Aorta (tissue), 5 donors: Measurements from ENCODE around the gene ESX1. TPM values are rescaled to one million over a fixed set of nuclear protein-coding genes. Genes with fewer than 3 reads are reported as not detected.
"Not testable (repeated sequence)": the region's sequence is repeated elsewhere in the genome, so short reads cannot be mapped to it uniquely, and the experiment has no call there.

Source experiments
- ATAC-seq: fragments of 200-7000 bp; cut with Tn5 transposase; one replicate; pipeline ENCODE4 v1.9.1; 2022; ENCODE audit warnings: moderate library complexity; ENCODE audit not compliant: low FRiP score
- DNase-seq, 2 donors: peaks; one replicate each; pipeline ENCODE4 v3.0.0-alpha.2; 2020
- H3K27ac ChIP-seq, 2 donors: one replicate each; pipeline ENCODE4 v1.5.1; 2013; ENCODE audit warnings: low read length in 2 of 2, mild to moderate bottlenecking in 2 of 2, moderate library complexity in 2 of 2, control low read depth in 1 of 2, inconsistent platforms in 1 of 2, low read depth in 1 of 2
- H3K27me3 ChIP-seq, 2 donors: one replicate each; pipeline ENCODE4 v1.6.1; 2013; ENCODE audit warnings: control low read depth in 1 of 2, low read length in 1 of 2, mild to moderate bottlenecking in 1 of 2, moderate library complexity in 1 of 2; ENCODE audit not compliant: insufficient read depth in 2 of 2, control insufficient read depth in 1 of 2
- H3K36me3 ChIP-seq, 2 donors: one replicate each; pipeline ENCODE4 v1.6.1; 2013; ENCODE audit warnings: control low read depth in 1 of 2, low read length in 1 of 2, mild to moderate bottlenecking in 1 of 2; ENCODE audit not compliant: insufficient read depth in 2 of 2, control insufficient read depth in 1 of 2
- H3K4me1 ChIP-seq, 2 donors: one replicate each; pipeline ENCODE4 v1.6.1; 2013; ENCODE audit warnings: low read length in 2 of 2, control low read depth in 1 of 2, mild to moderate bottlenecking in 1 of 2, moderate library complexity in 1 of 2; ENCODE audit not compliant: insufficient read depth in 2 of 2, control insufficient read depth in 1 of 2
- H3K4me3 ChIP-seq, 2 donors: one replicate each; pipeline ENCODE4 v1.5.1; 2013; ENCODE audit warnings: low read length in 2 of 2, control low read depth in 1 of 2, mild to moderate bottlenecking in 1 of 2
- H3K9me3 ChIP-seq: one replicate; pipeline ENCODE4 v1.6.1; 2013; ENCODE audit warnings: mild to moderate bottlenecking, low read length; ENCODE audit not compliant: control insufficient read depth
- WGBS, 2 donors: extraction: QIAGEN DNeasy Blood & Tissue Kit; methylation state at CpG; one replicate each; pipeline ENCODE4 v1.1.7; 2013; 5-methylcytosine and 5-hydroxymethylcytosine counted together
- intact Hi-C, 2 donors: fragments of 100-400 bp; cut with DNase I; formaldehyde crosslinking; loops; one replicate each; pipeline versions ENCODE4 v1.14.2 to v1.15.0; 2022
- polyA plus RNA-seq, 2 donors: library from polyadenylated mRNA; stranded (reverse); fragments of 200-250 nt; gene quantifications; one replicate each; pipeline ENCODE4 v1.2.3, GENCODE V29; 2013
- total RNA-seq, 2 donors: library from RNA; stranded (reverse); fragmentation: NEBNext Ultra II Directional; extraction: Animal tissue kit (Norgen Biotek cat#: 25700); gene quantifications; one replicate each; pipeline ENCODE4 v1.2.1, GENCODE V29; 2021
- donor health status: healthy with polysubstance abuse.
- donor health status: Bipolar disorder and iron deficiency.
- donor health status: DM: no; HTN: no; CAD: no.
- donor health status: DM: no; HTN: no; CAD: no.
- donor health status: DM: yes; HTN: yes; CAD: no.

ESX1 gene
- total and polyA plus RNA-seq, 4 donors, result not detected

- H3K27me3 ChIP-seq, result no peaks in the 10 kb centered on the region
- no peaks in the 10 kb centered on the region for H3K9me3 ChIP-seq
- H3K4me3 ChIP-seq, result no peak overlapping the region
- ATAC-seq (no peak), DNase-seq (peak in 1 of 2 donors; percentile 58)
- intact Hi-C loops, result loop anchor here in 1 of 2 donors (5.0 kb wide), 1 partner anchor 74 kb away; no protein-coding TSS in a partner anchor
- H3K4me1 ChIP-seq, result no peaks in the 10 kb centered on the region
- 0 to 3% methylated on average over 7 of the region's 7 CpGs for WGBS, 2 donors
- H3K36me3 ChIP-seq, result no peaks in the 10 kb centered on the region
- H3K27ac ChIP-seq, result no peak overlapping the region
Measured at GRCh38 chrX:104270916-104271512, 16.3 kb upstream of the ESX1 start.

GRCh38 chrX:104270212-104270611 lies 15.5 kb upstream of the ESX1 start:
- Histone ChIP-seq H3K4me3 (no peak overlapping the region), H3K27ac (no peak overlapping the region), H3K9me3 (no peaks in the 10 kb centered on the region), H3K4me1 (no peaks in the 10 kb centered on the region), H3K36me3 (no peaks in the 10 kb centered on the region), H3K27me3 (no peaks in the 10 kb centered on the region)
- no peak for ATAC-seq
- DNase-seq, result no peak
- intact Hi-C loops, result loop anchor here in 1 of 2 donors (5.0 kb wide), 1 partner anchor 73 kb away; no protein-coding TSS in a partner anchor
- 45 to 54% methylated on average over 6 of the region's 6 CpGs for WGBS, 2 donors

GRCh38 chrX:104255465-104255864 lies 732 bp upstream of the ESX1 start:
- Histone ChIP-seq H3K4me1 (no peaks in the 10 kb centered on the region), H3K27ac (no peak overlapping the region), H3K9me3 (no peaks in the 10 kb centered on the region), H3K27me3 (no peaks in the 10 kb centered on the region), H3K36me3 (no peaks in the 10 kb centered on the region), H3K4me3 (no peak overlapping the region)
- WGBS, 2 donors, result 4 to 30% methylated on average over 13 of the region's 13 CpGs
- no peak for ATAC-seq
- intact Hi-C loops, result no loop called here
- DNase-seq, result no peak

- peak; percentile 46 for ATAC-seq
Measured at GRCh38 chrX:104253567-104254441, 929 bp downstream of the ESX1 start.

GRCh38 chrX:104250470-104250869 lies 4.3 kb downstream of the ESX1 start:
- ATAC-seq (no peak), DNase-seq (no peak)
- H3K4me3 ChIP-seq, result no peak overlapping the region
- H3K36me3 ChIP-seq, result no peaks in the 10 kb centered on the region
- 87 to 99% methylated on average over 15 to 17 of the region's 17 CpGs for WGBS, 2 donors
- H3K9me3 ChIP-seq, result no peaks in the 10 kb centered on the region
- H3K4me1 ChIP-seq, result no peaks in the 10 kb centered on the region
- no peak overlapping the region for H3K27ac ChIP-seq
- H3K27me3 ChIP-seq, result no peaks in the 10 kb centered on the region
- intact Hi-C loops, result no loop called here

More at GRCh38 chrX:104253567-104254441, 929 bp downstream of the ESX1 start:
- WGBS, 2 donors, result 3 to 27% methylated on average over 65 of the region's 65 CpGs
- no peaks in the 10 kb centered on the region for H3K36me3 ChIP-seq
- no peaks in the 10 kb centered on the region for H3K9me3 ChIP-seq
- no peak overlapping the region for H3K4me3 ChIP-seq
- no peak overlapping the region for H3K27ac ChIP-seq
- intact Hi-C loops, result no loop called here
- H3K27me3 ChIP-seq, result no peaks in the 10 kb centered on the region
- no peak for DNase-seq
- no peaks in the 10 kb centered on the region for H3K4me1 ChIP-seq

GRCh38 chrX:104230060-104230459 lies 24.7 kb downstream of the ESX1 start:
- H3K9me3 ChIP-seq, H3K36me3 ChIP-seq, intact Hi-C loops, ATAC-seq, H3K4me1 ChIP-seq, H3K4me3 ChIP-seq, H3K27ac ChIP-seq, H3K27me3 ChIP-seq, DNase-seq: not testable (repeated sequence)
- WGBS, 2 donors, result 77 to 81% methylated on average over 10 of the region's 10 CpGs

- H3K27me3 ChIP-seq, result no peaks in the 10 kb centered on the region
- no peaks in the 10 kb centered on the region for H3K36me3 ChIP-seq
- no peak overlapping the region for H3K27ac ChIP-seq
- ATAC-seq (no peak), DNase-seq (no peak)
- no peaks in the 10 kb centered on the region for H3K4me1 ChIP-seq
- H3K9me3 ChIP-seq, result no peaks in the 10 kb centered on the region
- 53 to 79% methylated on average over 5 of the region's 5 CpGs for WGBS, 2 donors
- intact Hi-C loops, result no loop called here
- no peak overlapping the region for H3K4me3 ChIP-seq
Measured at GRCh38 chrX:104211187-104211586, 43.5 kb downstream of the ESX1 start.

GRCh38 chrX:104205548-104205947 lies 49.2 kb downstream of the ESX1 start:
- H3K27ac ChIP-seq, result no peak overlapping the region
- ATAC-seq, result no peak
- DNase-seq, result no peak
- H3K4me1 ChIP-seq, result no peaks in the 10 kb centered on the region
- peaks cover 0 to 3% of the 10 kb centered on the region in 2 donors for H3K36me3 ChIP-seq
- no peaks in the 10 kb centered on the region for H3K27me3 ChIP-seq
- WGBS, 2 donors, result 76 to 91% methylated on average over 5 of the region's 5 CpGs
- intact Hi-C loops, result no loop called here
- H3K9me3 ChIP-seq, result no peaks in the 10 kb centered on the region
- no peak overlapping the region for H3K4me3 ChIP-seq
